ENCODE measurements around the gene TMEM121. TPM values are rescaled to one million over a fixed set of nuclear protein-coding genes. Genes with fewer than 3 reads are reported as not detected.
"Not testable (repeated sequence)": the region's sequence is repeated elsewhere in the genome, so short reads cannot be mapped to it uniquely, and the experiment has no call there.

The TMEM121 gene
- total and polyA plus RNA-seq, 10 of the 15 experiments (the other 5 are each of a cell fraction or from before 2014, with no cell fraction given) = 0.04 to 4.9 (median 1.2) TPM; not detected in 2

DNA sequence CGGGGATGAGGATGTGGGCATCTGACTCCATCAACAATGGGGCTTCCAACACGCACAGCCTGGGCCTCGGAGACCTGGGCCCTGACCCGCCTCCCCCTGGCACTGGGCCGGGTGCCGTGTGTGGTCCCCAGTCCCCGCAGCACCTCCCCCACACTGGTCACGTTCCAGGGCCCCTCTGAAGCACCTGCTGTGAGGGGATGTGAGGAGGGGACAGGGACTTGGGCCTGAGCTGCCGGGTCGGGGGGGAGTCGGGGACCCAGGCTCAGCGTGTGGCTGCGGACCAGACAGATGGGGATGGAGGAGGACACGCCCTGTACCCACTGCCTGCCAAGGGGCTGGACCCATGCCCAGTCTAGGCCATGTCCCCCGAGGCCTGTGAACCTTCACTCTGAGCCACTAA is 45.7 kb downstream of the TMEM121 start:
- WGBS (ENCODE audit: insufficient coverage, insufficient replicate concordance, low lambda C conversion rate, missing lambda C conversion rate) = 0% methylated on average over 1 of the region's 15 CpGs
- POLR2A ChIA-PET; H3K9ac ChIP-seq (ENCODE audit: control insufficient read depth, insufficient read depth, low read length): not testable (repeated sequence)

GRCh38 chr14:105573841-105574240 is 47.5 kb downstream of the TMEM121 start:
- 0 out of 2 replicates have a peak, but pooled peaks have one; percentile 25 for TF ChIP-seq POLR2A (IDR thresholded peaks at IDR 0.05; ENCODE audit: low read depth, low read length)
- H3K9ac ChIP-seq (ENCODE audit: control insufficient read depth, insufficient read depth, low read length); H3K27me3 ChIP-seq (replicated peaks in 1 of 2; ENCODE audit: control insufficient read depth in 2 of 2, insufficient read depth in 2 of 2, low read length in 1 of 2); DNase-seq (ENCODE audit: low read depth, low spot score); intact Hi-C loops (cut with micrococcal nuclease; ENCODE audit: unreplicated experiment); SMC1A ChIA-PET (ENCODE audit: uncharacterized antibody, unreplicated experiment); BruUV-seq (replicated peaks); H3K4me2 ChIP-seq (ENCODE audit: control insufficient read depth, insufficient read depth); H3K9me3 ChIP-seq (replicated peaks; ENCODE audit: control insufficient read depth, insufficient read depth, low read length); H3K4me3 ChIP-seq; FAIRE-seq; H2AFZ ChIP-seq (ENCODE audit: control insufficient read depth, low read depth, low read length); H3K36me3 ChIP-seq (ENCODE audit: control insufficient read depth in 2 of 2, insufficient read depth in 2 of 2, low read length in 1 of 2); ATAC-seq; H4K20me1 ChIP-seq (ENCODE audit: control insufficient read depth, insufficient read depth); POLR2A ChIA-PET; RAD21 ChIA-PET (ENCODE audit: unreplicated experiment); CTCF ChIA-PET; in situ Hi-C loops (cut with MboI): not testable (repeated sequence)
- Histone ChIP-seq H3K4me1 (ENCODE audit: control insufficient read depth, insufficient read depth, low read length) (peaks cover 58% of the 10 kb centered on the region), H3K79me2 (ENCODE audit: control insufficient read depth, insufficient read depth, low read length) (peaks cover 40% of the 10 kb centered on the region), H3K27ac (ENCODE audit: control insufficient read depth, insufficient read depth) (peak overlapping the region; percentile 78)
- 63% methylated on average over 2 of the region's 15 CpGs for WGBS (ENCODE audit: insufficient coverage, insufficient replicate concordance, low lambda C conversion rate, missing lambda C conversion rate)

More for the DNA sequence above, 45.7 kb downstream of the TMEM121 start:
- H3K36me3 ChIP-seq (ENCODE audit: control insufficient read depth in 2 of 2, insufficient read depth in 2 of 2, low read length in 1 of 2); RAD21 ChIA-PET (ENCODE audit: unreplicated experiment); in situ Hi-C loops (cut with MboI); H2AFZ ChIP-seq (ENCODE audit: control insufficient read depth, low read depth, low read length); H3K27me3 ChIP-seq (replicated peaks in 1 of 2; ENCODE audit: control insufficient read depth in 2 of 2, insufficient read depth in 2 of 2, low read length in 1 of 2); H4K20me1 ChIP-seq (ENCODE audit: control insufficient read depth, insufficient read depth); H3K9me3 ChIP-seq (replicated peaks; ENCODE audit: control insufficient read depth, insufficient read depth, low read length); SMC1A ChIA-PET (ENCODE audit: uncharacterized antibody, unreplicated experiment); FAIRE-seq; H3K4me3 ChIP-seq; H3K4me2 ChIP-seq (ENCODE audit: control insufficient read depth, insufficient read depth); BruUV-seq (replicated peaks); ATAC-seq; CTCF ChIA-PET; DNase-seq (ENCODE audit: low read depth, low spot score); intact Hi-C loops (cut with micrococcal nuclease; ENCODE audit: unreplicated experiment): not testable (repeated sequence)
- Histone ChIP-seq H3K27ac (ENCODE audit: control insufficient read depth, insufficient read depth) (peak overlapping the region; percentile 68), H3K79me2 (ENCODE audit: control insufficient read depth, insufficient read depth, low read length) (peaks cover 27% of the 10 kb centered on the region), H3K4me1 (ENCODE audit: control insufficient read depth, insufficient read depth, low read length) (peaks cover 61% of the 10 kb centered on the region)

DNA sequence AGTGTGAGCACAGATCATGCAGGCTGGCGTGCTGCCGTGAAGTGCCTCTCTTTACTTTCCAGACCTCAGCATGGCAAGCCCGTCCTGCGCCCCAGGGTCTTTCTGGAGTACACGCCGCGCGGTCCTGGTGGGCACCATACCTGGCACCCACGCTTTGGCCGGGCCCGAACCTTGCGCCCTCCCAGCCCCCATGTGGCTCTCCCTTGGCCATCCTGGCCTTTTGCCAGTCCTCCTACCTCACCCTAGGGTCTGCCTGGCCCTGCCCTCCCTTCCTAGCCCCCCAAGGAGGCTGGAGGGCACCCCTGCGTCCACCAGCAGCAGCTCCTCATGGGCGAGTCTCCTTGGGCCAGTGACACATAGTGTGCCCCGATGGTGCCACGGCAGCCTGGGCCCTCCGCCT is 48.0 kb downstream of the TMEM121 start:
- H4K20me1 ChIP-seq (ENCODE audit: control insufficient read depth, insufficient read depth); CTCF ChIA-PET; H3K36me3 ChIP-seq (ENCODE audit: control insufficient read depth in 2 of 2, insufficient read depth in 2 of 2, low read length in 1 of 2); intact Hi-C loops (cut with micrococcal nuclease; ENCODE audit: unreplicated experiment); H3K27ac ChIP-seq (ENCODE audit: control insufficient read depth, insufficient read depth); H3K9me3 ChIP-seq (replicated peaks; ENCODE audit: control insufficient read depth, insufficient read depth, low read length); H2AFZ ChIP-seq (ENCODE audit: control insufficient read depth, low read depth, low read length); SMC1A ChIA-PET (ENCODE audit: uncharacterized antibody, unreplicated experiment); H3K4me2 ChIP-seq (ENCODE audit: control insufficient read depth, insufficient read depth); H3K4me3 ChIP-seq; in situ Hi-C loops (cut with MboI); DNase-seq (ENCODE audit: low read depth, low spot score); FAIRE-seq; H3K9ac ChIP-seq (ENCODE audit: control insufficient read depth, insufficient read depth, low read length); RAD21 ChIA-PET (ENCODE audit: unreplicated experiment); BruUV-seq (replicated peaks); H3K27me3 ChIP-seq (replicated peaks in 1 of 2; ENCODE audit: control insufficient read depth in 2 of 2, insufficient read depth in 2 of 2, low read length in 1 of 2); POLR2A ChIA-PET: not testable (repeated sequence)
- Histone ChIP-seq H3K4me1 (ENCODE audit: control insufficient read depth, insufficient read depth, low read length) (peaks cover 52% of the 10 kb centered on the region), H3K79me2 (ENCODE audit: control insufficient read depth, insufficient read depth, low read length) (peaks cover 36% of the 10 kb centered on the region)
- peak; percentile 10 for ATAC-seq
- WGBS (ENCODE audit: insufficient coverage, insufficient replicate concordance, low lambda C conversion rate, missing lambda C conversion rate) = no CpG with 5 or more reads among the region's 17 CpGs

Data from GM12878 (cell line).